ENCODE measurements around the gene PSMD13. TPM values are rescaled to one million over a fixed set of nuclear protein-coding genes. Genes with fewer than 3 reads are reported as not detected.

Gene PSMD13
- total and polyA plus RNA-seq, 2 of the 13 experiments (the other 11 are each of a cell fraction or from before 2014, with no cell fraction given), result 83.0 to 117 TPM

GRCh38 chr11:207208-207862 is 29.4 kb upstream of the PSMD13 start, which contains the start of the genes BET1L and RIC8A (continued):
- TF ChIP-seq, protein P1, sequence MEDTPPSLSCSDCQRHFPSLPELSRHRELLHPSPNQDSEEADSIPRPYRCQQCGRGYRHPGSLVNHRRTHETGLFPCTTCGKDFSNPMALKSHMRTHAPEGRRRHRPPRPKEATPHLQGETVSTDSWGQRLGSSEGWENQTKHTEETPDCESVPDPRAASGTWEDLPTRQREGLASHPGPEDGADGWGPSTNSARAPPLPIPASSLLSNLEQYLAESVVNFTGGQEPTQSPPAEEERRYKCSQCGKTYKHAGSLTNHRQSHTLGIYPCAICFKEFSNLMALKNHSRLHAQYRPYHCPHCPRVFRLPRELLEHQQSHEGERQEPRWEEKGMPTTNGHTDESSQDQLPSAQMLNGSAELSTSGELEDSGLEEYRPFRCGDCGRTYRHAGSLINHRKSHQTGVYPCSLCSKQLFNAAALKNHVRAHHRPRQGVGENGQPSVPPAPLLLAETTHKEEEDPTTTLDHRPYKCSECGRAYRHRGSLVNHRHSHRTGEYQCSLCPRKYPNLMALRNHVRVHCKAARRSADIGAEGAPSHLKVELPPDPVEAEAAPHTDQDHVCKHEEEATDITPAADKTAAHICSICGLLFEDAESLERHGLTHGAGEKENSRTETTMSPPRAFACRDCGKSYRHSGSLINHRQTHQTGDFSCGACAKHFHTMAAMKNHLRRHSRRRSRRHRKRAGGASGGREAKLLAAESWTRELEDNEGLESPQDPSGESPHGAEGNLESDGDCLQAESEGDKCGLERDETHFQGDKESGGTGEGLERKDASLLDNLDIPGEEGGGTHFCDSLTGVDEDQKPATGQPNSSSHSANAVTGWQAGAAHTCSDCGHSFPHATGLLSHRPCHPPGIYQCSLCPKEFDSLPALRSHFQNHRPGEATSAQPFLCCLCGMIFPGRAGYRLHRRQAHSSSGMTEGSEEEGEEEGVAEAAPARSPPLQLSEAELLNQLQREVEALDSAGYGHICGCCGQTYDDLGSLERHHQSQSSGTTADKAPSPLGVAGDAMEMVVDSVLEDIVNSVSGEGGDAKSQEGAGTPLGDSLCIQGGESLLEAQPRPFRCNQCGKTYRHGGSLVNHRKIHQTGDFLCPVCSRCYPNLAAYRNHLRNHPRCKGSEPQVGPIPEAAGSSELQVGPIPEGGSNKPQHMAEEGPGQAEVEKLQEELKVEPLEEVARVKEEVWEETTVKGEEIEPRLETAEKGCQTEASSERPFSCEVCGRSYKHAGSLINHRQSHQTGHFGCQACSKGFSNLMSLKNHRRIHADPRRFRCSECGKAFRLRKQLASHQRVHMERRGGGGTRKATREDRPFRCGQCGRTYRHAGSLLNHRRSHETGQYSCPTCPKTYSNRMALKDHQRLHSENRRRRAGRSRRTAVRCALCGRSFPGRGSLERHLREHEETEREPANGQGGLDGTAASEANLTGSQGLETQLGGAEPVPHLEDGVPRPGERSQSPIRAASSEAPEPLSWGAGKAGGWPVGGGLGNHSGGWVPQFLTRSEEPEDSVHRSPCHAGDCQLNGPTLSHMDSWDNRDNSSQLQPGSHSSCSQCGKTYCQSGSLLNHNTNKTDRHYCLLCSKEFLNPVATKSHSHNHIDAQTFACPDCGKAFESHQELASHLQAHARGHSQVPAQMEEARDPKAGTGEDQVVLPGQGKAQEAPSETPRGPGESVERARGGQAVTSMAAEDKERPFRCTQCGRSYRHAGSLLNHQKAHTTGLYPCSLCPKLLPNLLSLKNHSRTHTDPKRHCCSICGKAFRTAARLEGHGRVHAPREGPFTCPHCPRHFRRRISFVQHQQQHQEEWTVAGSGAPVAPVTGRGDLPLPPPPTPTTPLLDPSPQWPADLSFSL (CRISPR knock-in tag; IDR thresholded peaks at IDR 0.05), result no peak
- TF ChIP-seq ZNF777 (CRISPR knock-in tag; IDR thresholded peaks at IDR 0.05) (peak; percentile 93), SAFB2 (CRISPR knock-in tag; IDR thresholded peaks at IDR 0.05; ENCODE audit: borderline replicate concordance, low read depth) (peak; percentile 97), FOXC1 (CRISPR knock-in tag; IDR thresholded peaks at IDR 0.05; ENCODE audit: borderline replicate concordance) (peak; percentile 94; the same call in 1 of the 2 replicates), ELF3 (CRISPR knock-in tag; IDR thresholded peaks at IDR 0.05) (peak; percentile 87), ZNF776 (CRISPR knock-in tag; IDR thresholded peaks at IDR 0.05) (peak; percentile 94), GPBP1L1 (CRISPR knock-in tag; IDR thresholded peaks at IDR 0.05) (no peak), THRA (CRISPR knock-in tag; IDR thresholded peaks at IDR 0.05; ENCODE audit: borderline replicate concordance) (0 out of 2 replicates have a peak, but pooled peaks have one; percentile 12), HNRNPH1 (optimal IDR thresholded peaks at IDR 0.05; ENCODE audit: low read depth, low read length) (peak; percentile 59), ZNF598 (CRISPR knock-in tag; IDR thresholded peaks at IDR 0.05; ENCODE audit: borderline replicate concordance) (peak; percentile 38; the same call in 1 of the 2 replicates), ZFX (CRISPR knock-in tag; IDR thresholded peaks at IDR 0.05; ENCODE audit: low read depth) (peak; percentile 97), GABPA (IDR thresholded peaks at IDR 0.05; ENCODE audit: low read depth, low read length) (no peak), GABPA (CRISPR knock-in tag; IDR thresholded peaks at IDR 0.05; ENCODE audit: low read depth) (peak; percentile 93), ZNF333 (CRISPR knock-in tag; IDR thresholded peaks at IDR 0.05; ENCODE audit: borderline replicate concordance) (peak; percentile 98), NFYB (CRISPR knock-in tag; IDR thresholded peaks at IDR 0.05) (peak; percentile 50), REPIN1 (CRISPR knock-in tag; IDR thresholded peaks at IDR 0.05; ENCODE audit: borderline replicate concordance, low read depth) (peak; percentile 66; the same call in 1 of the 2 replicates), RBFOX2 (IDR thresholded peaks at IDR 0.05; ENCODE audit: low read depth, low read length) (peak; percentile 98)
- TF ChIP-seq, protein P2, sequence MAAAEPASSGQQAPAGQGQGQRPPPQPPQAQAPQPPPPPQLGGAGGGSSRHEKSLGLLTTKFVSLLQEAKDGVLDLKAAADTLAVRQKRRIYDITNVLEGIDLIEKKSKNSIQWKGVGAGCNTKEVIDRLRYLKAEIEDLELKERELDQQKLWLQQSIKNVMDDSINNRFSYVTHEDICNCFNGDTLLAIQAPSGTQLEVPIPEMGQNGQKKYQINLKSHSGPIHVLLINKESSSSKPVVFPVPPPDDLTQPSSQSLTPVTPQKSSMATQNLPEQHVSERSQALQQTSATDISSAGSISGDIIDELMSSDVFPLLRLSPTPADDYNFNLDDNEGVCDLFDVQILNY (CRISPR knock-in tag; conservative IDR thresholded peaks at IDR 0.05), result 0 out of 2 replicates have a peak, but pooled peaks have one; percentile 30
- TF ChIP-seq, protein P3, sequence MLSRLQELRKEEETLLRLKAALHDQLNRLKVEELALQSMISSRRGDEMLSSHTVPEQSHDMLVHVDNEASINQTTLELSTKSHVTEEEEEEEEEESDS (CRISPR knock-in tag; IDR thresholded peaks at IDR 0.05; ENCODE audit: borderline replicate concordance), result peak; percentile 46; the same call in 1 of the 2 replicates

All from HepG2 (cell line).